Mesendoderm (in vitro differentiated cells): ENCODE data around the gene LYPD4.

Experiments used
- DNase-seq: peaks from one replicate; pipeline ENCODE4 v3.0.0; 2013
- H2AK5ac ChIP-seq: 2 replicates; pipeline ENCODE4 v1.6.1; 2013; ENCODE audit warnings: low read length, inconsistent platforms
- H2BK120ac ChIP-seq: 2 replicates; pipeline ENCODE4 v1.6.1; 2013; ENCODE audit warnings: low read depth, mild to moderate bottlenecking, low read length, moderate library complexity, mixed read lengths
- H2BK15ac ChIP-seq: replicated peaks from 2 replicates; pipeline ENCODE4 v1.6.1; 2013; ENCODE audit warnings: low read depth, mild to moderate bottlenecking, moderate library complexity
- H2BK5ac ChIP-seq: 2 replicates; pipeline ENCODE4 v1.6.1; 2013; ENCODE audit warnings: low read length, inconsistent platforms
- H3K18ac ChIP-seq: 2 replicates; pipeline ENCODE4 v1.6.1; 2013; ENCODE audit warnings: mild to moderate bottlenecking, low read length, mixed read lengths
- H3K23ac ChIP-seq: one replicate; pipeline ENCODE4 v1.6.1; 2013; ENCODE audit warnings: low read length
- H3K27ac ChIP-seq: 2 replicates; pipeline ENCODE4 v1.5.1; 2013; ENCODE audit warnings: low read depth, mild to moderate bottlenecking, inconsistent platforms, low read length, moderate library complexity
- H3K27me3 ChIP-seq: 2 replicates; pipeline ENCODE4 v1.6.1; 2013; ENCODE audit warnings: low read length, control low read depth, mild to moderate bottlenecking, inconsistent platforms; ENCODE audit not compliant: insufficient read depth, poor library complexity
- H3K36me3 ChIP-seq: 2 replicates; pipeline ENCODE4 v1.6.1; 2013; ENCODE audit warnings: low read length, inconsistent platforms; ENCODE audit not compliant: control insufficient read depth, insufficient read depth
- H3K4ac ChIP-seq: one replicate; pipeline ENCODE4 v1.6.1; 2013; ENCODE audit warnings: low read depth, mild to moderate bottlenecking, low read length, moderate library complexity
- H3K4me1 ChIP-seq: 2 replicates; pipeline ENCODE4 v1.6.1; 2013; ENCODE audit warnings: low read depth, low read length, inconsistent platforms; ENCODE audit not compliant: control insufficient read depth
- H3K4me2 ChIP-seq: 2 replicates; pipeline ENCODE4 v1.6.1; 2013; ENCODE audit warnings: low read length
- H3K4me3 ChIP-seq: 2 replicates; pipeline ENCODE4 v1.5.1; 2013; ENCODE audit warnings: mild to moderate bottlenecking, low read length
- H3K56ac ChIP-seq: one replicate; pipeline ENCODE4 v1.6.1; 2013; ENCODE audit warnings: low read length
- H3K79me1 ChIP-seq: 2 replicates; pipeline ENCODE4 v1.6.1; 2013; ENCODE audit warnings: low read length, inconsistent platforms
- H3K79me2 ChIP-seq: 2 replicates; pipeline ENCODE4 v1.6.1; 2013; ENCODE audit warnings: mild to moderate bottlenecking, low read length; ENCODE audit not compliant: control insufficient read depth, insufficient read depth
- H3K9ac ChIP-seq: 2 replicates; pipeline ENCODE4 v1.6.1; 2013; ENCODE audit warnings: low read length, inconsistent platforms
- H4K5ac ChIP-seq: one replicate; pipeline ENCODE4 v1.6.1; 2013; ENCODE audit warnings: low read length
- H4K8ac ChIP-seq: one replicate; pipeline ENCODE4 v1.6.1; 2013; ENCODE audit warnings: low read depth, mild to moderate bottlenecking, control low read depth, low read length, moderate library complexity
- WGBS: extraction: QIAGEN DNeasy Blood & Tissue Kit; methylation state at CpG from one replicate; pipeline ENCODE4 v1.1.7; 2013; ENCODE audit warnings: low lambda C conversion rate, missing lambda C conversion rate; ENCODE audit not compliant: insufficient coverage; ENCODE audit errors: extremely low coverage; 5-methylcytosine and 5-hydroxymethylcytosine counted together

The LYPD4 gene

DNA sequence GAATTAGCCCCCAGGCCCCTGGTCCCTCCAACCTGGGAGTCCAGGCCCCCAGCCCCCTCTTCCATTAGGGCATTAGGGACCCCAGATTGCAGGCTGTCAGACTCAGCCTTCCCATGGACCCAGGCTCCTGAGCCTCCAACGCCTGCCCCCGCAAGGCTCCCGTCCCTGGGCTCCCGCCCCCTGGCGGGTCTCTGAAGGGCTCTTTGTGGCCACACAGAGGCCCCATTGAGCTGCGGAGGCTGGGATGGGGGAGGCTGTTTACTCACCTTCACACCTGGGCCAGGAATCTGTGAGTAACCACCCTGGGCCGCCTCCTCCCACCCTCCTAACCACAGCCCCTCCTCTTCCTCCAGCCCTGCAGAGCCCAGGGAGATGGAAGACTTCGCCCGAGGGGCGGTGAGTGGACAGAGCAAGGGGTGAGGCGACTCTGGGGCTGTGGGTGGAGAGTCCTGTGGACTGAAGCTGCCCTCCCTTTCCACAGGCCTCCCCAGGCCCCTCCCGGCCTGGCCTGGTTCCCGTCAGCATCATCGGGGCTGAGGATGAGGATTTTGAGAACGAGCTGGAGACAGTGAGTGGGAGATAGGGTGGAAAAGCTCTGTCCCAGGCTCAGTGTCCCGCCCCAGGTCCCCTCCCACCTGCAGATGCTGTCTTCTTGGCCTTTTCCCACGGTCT lies 43.4 kb upstream of the LYPD4 start:
- Histone ChIP-seq H3K23ac (no peak overlapping the region), H4K8ac (no peak overlapping the region), H3K9ac (peak overlapping the region; percentile 41), H2BK15ac (no peak overlapping the region), H2BK120ac (no peak overlapping the region), H2BK5ac (peak overlapping the region; percentile 63), H3K27ac (peak overlapping the region; percentile 41), H2AK5ac (peak overlapping the region; percentile 27), H3K36me3 (no peaks in the 10 kb centered on the region), H4K5ac (no peak overlapping the region), H3K27me3 (no peaks in the 10 kb centered on the region), H3K4ac (peak overlapping the region; percentile 74), H3K4me1 (peaks cover 13% of the 10 kb centered on the region), H3K79me2 (peaks cover 4% of the 10 kb centered on the region), H3K79me1 (peaks cover 7% of the 10 kb centered on the region), H3K56ac (peak overlapping the region; percentile 89), H3K4me2 (no peak overlapping the region), H3K4me3 (no peak overlapping the region), H3K18ac (peak overlapping the region; percentile 16)
- no CpG with 5 or more reads among the region's 17 CpGs for WGBS
- DNase-seq: peak; percentile 96

DNA sequence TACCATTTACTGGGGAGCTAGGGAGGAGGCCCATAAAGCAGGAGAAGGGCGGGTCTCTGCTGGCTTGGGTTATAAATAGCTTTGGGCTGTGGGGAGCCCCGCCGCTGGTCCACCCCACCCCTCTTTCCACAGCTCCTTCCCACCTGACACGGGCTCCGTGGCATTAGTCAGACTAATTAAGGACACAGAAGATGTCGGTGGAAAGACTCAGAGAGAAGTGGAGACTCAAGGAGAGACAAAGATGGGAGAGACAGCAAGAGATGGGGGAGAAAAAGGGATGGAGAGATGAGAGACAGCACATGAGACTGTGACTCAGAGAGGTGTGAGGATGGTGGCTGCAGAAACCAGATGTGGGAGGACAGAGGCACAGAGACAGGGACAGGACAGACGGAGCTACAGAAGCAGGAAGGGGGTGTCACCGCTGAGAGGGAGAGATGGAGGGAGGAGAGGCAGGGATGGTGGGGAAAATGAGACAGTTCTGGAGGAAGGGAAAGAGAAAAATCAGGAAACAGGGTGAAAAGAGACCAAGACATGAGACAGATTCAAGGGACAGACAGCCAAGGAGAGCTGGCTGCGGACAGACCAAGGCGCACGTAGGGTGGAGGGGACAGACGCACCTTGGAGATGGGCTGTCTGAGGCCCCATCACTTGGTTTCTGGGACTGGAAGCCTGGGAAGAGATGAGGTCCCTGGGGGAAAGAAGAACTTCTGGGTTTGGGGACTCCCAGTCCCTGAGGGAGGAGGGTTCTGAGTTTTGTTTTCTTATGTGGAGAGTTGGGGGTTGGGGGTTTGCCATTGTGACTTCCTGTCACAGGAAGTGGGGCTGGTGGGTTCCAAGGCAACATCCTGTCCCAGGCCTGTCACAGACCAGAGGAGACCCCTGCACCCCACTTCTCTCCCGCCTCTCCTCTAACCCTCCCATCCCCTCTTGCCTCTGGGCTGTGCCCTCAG lies 42.6 kb upstream of the LYPD4 start:
- Histone ChIP-seq H2BK5ac (peak overlapping the region; percentile 65), H3K27ac (peak overlapping the region; percentile 41), H3K4me2 (peak overlapping the region; percentile 8), H3K23ac (no peak overlapping the region), H2BK15ac (no peak overlapping the region), H2AK5ac (peak overlapping the region; percentile 83), H4K8ac (no peak overlapping the region), H3K56ac (peak overlapping the region; percentile 89), H4K5ac (no peak overlapping the region), H2BK120ac (no peak overlapping the region), H3K4ac (peak overlapping the region; percentile 74), H3K18ac (no peak overlapping the region), H3K79me2 (peaks cover 4% of the 10 kb centered on the region), H3K36me3 (no peaks in the 10 kb centered on the region), H3K4me3 (no peak overlapping the region), H3K27me3 (no peaks in the 10 kb centered on the region), H3K4me1 (peaks cover 13% of the 10 kb centered on the region), H3K79me1 (peaks cover 7% of the 10 kb centered on the region), H3K9ac (peak overlapping the region; percentile 29)
- peak; percentile 43 for DNase-seq
- WGBS: no CpG with 5 or more reads among the region's 13 CpGs

DNA sequence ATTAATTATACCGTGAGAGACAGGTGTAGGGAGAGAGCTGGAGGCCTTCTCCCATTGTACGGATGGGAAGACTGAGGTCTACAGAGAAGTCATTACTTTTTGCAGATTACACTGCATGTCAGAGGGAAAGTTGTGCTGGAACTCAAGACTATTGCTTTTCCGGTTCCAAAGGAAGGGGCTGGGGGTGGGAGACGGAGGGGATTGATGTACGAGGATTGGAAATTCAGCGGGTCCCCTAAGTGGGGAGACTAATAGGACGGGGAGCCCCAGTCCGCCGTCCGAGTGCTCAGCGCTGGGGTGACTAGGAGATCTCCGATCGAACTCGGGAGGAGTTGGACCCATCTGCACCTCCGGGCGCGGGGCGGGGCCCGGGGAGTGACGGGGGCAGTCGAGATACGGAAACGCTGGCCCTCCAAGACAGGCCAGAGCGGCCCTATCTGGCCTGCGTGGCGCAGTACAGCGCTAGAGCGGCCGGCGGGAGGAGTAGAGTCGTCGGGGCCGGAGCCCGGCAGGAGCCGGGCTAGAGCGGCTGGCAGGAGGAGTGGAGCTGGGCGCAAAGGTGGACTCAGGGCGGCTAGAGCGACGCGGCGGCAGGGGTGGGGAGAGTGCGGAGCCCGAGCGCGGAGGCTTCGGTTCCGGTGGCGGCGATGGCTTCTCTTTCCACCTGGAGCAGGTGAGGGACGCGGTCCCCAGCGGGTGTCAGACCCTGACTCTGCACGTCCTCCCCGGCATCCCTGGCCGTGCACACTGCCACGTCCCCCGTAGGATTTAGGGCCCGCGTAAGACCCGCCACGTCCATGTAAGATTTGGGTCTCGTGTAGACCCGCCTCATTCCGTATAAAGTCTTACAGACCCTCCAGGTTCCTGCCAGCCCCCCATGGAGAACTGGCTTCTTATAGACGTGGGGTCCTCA lies 39.6 kb upstream of the LYPD4 start:
- Histone ChIP-seq H3K27ac (no peak overlapping the region), H3K79me1 (peaks cover 7% of the 10 kb centered on the region), H3K4me1 (peaks cover 13% of the 10 kb centered on the region), H3K79me2 (peaks cover 4% of the 10 kb centered on the region), H4K5ac (no peak overlapping the region), H3K4me3 (peak overlapping the region; percentile 93), H4K8ac (no peak overlapping the region), H3K23ac (no peak overlapping the region), H2BK15ac (no peak overlapping the region), H2BK5ac (no peak overlapping the region), H3K27me3 (no peaks in the 10 kb centered on the region), H3K4me2 (peak overlapping the region; percentile 95), H3K56ac (peak overlapping the region; percentile 97), H3K4ac (peak overlapping the region; percentile 20), H3K9ac (peak overlapping the region; percentile 95), H3K18ac (peak overlapping the region; percentile 11), H2BK120ac (no peak overlapping the region), H3K36me3 (no peaks in the 10 kb centered on the region), H2AK5ac (no peak overlapping the region)
- peak; percentile 98 for DNase-seq
- no CpG with 5 or more reads among the region's 66 CpGs for WGBS

DNA sequence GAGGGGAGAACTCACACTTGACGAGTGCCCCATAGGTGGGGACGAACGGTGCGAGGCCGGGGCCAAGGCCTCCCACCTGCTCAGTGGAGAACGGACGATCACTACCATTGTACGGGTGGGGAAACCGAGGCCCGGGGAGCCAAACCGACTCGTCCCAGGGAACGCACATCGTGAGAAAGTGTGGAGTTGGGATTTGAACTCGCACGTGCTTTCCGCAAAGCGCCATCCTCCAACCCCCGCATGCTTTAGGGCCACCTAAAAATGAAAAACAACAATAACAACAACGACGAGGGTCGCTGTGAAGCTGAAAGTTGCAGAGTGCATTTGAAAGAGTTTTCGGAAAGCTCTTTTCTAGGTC lies 39.0 kb upstream of the LYPD4 start:
- peak overlapping the region; percentile 90 for H3K56ac ChIP-seq
- peaks cover 7% of the 10 kb centered on the region for H3K79me1 ChIP-seq
- no peaks in the 10 kb centered on the region for H3K27me3 ChIP-seq
- H2BK15ac ChIP-seq: no peak overlapping the region
- peak overlapping the region; percentile 68 for H4K8ac ChIP-seq
- WGBS: no CpG with 5 or more reads among the region's 23 CpGs
- H3K79me2 ChIP-seq: peaks cover 4% of the 10 kb centered on the region
- H3K23ac ChIP-seq: no peak overlapping the region
- H3K9ac ChIP-seq: peak overlapping the region; percentile 83
- H3K4me1 ChIP-seq: peaks cover 13% of the 10 kb centered on the region
- H3K4me3 ChIP-seq: peak overlapping the region; percentile 93
- H3K36me3 ChIP-seq: no peaks in the 10 kb centered on the region
- H3K4ac ChIP-seq: peak overlapping the region; percentile 46
- H3K4me2 ChIP-seq: peak overlapping the region; percentile 95
- H3K27ac ChIP-seq: no peak overlapping the region
- no peak overlapping the region for H4K5ac ChIP-seq
- no peak overlapping the region for H2BK5ac ChIP-seq
- H2BK120ac ChIP-seq: no peak overlapping the region
- peak overlapping the region; percentile 88 for H3K18ac ChIP-seq
- peak overlapping the region; percentile 71 for H2AK5ac ChIP-seq
- DNase-seq: peak; percentile 33

DNA sequence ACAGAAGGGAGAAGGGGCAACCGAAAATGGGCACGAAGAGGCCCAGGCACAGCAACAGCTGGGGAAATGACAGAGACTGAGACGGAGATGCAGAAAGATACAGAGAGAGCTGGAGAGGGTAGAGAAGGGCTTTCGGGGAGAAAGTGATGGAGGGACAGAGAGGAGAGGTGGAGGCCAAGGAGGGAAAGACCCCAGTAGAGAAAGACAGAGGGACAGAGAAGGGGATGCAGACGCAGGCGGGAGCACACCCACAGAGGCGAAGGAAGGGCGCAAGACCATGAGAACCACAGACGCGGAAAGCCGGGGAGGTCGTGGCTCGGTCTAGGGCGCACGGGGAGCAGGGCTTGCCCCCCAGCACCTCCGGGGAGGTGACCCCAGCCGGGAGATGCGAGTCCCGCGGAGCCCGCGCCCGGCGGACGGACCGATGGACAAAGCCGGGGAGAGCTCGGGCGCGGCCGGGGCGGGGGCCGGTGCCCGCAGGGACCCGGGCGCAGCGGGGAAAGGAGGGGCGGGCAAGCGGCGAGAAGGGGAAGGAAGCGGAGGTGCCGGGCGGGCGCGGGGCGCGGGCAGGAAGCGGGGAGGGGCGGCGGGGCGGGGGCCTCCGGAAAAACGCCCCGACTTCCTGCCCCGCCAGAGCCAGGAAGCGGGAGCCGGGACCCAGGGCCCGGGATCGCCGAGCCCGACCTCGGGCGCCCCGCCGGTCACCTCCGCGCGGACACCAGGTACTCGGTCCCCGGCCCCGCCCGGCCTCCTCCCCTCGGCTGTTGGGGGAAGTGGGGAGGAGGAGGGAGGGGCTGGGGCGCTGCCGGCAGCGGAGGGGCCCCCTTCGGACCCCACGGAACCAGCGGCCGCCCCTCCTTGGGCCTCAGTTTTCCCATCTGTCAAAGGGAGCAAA lies 38.3 kb upstream of the LYPD4 start, which contains the start of gene ARHGEF1:
ARHGEF1 (plus strand) TSS at position 617 of the 895 bp plus-strand sequence. CDS start 4,899 bp downstream, outside the sequence.
- peak within 1 kb of the TSS; percentile 90 for H3K56ac ChIP-seq
- H3K23ac ChIP-seq: no peak within 1 kb of the TSS
- H2BK120ac ChIP-seq: no peak within 1 kb of the TSS
- H3K18ac ChIP-seq: peak within 1 kb of the TSS; percentile 88
- no peak for DNase-seq
- peaks cover 4% of the 10 kb centered on the region for H3K79me2 ChIP-seq
- no peak within 1 kb of the TSS for H2BK5ac ChIP-seq
- H4K8ac ChIP-seq: peak within 1 kb of the TSS; percentile 68
- H3K27me3 ChIP-seq: no peaks in the 10 kb centered on the region
- peak within 1 kb of the TSS; percentile 76 for H3K4ac ChIP-seq
- H2AK5ac ChIP-seq: peak within 1 kb of the TSS; percentile 71
- peak within 1 kb of the TSS; percentile 83 for H3K9ac ChIP-seq
- peak within 1 kb of the TSS; percentile 95 for H3K4me2 ChIP-seq
- peaks cover 7% of the 10 kb centered on the region for H3K79me1 ChIP-seq
- H3K36me3 ChIP-seq: no peaks in the 10 kb centered on the region
- H3K27ac ChIP-seq: no peak within 1 kb of the TSS
- peaks cover 10% of the 10 kb centered on the region for H3K4me1 ChIP-seq
- H4K5ac ChIP-seq: no peak within 1 kb of the TSS
- no peak within 1 kb of the TSS for H2BK15ac ChIP-seq
- peak within 1 kb of the TSS; percentile 93 for H3K4me3 ChIP-seq
- WGBS: no CpG with 5 or more reads among the region's 80 CpGs
